GM19372 (cell line): ENCODE measurements around the gene AJM1.

ENCODE experiments used
- ATAC-seq: cut with Tn5 transposase; IDR thresholded peaks from one replicate; pipeline ENCODE4 v1.9.1; 2021; ENCODE audit warnings: mild to moderate bottlenecking, low read depth, moderate library complexity; ENCODE audit not compliant: unreplicated experiment

AJM1 gene

DNA sequence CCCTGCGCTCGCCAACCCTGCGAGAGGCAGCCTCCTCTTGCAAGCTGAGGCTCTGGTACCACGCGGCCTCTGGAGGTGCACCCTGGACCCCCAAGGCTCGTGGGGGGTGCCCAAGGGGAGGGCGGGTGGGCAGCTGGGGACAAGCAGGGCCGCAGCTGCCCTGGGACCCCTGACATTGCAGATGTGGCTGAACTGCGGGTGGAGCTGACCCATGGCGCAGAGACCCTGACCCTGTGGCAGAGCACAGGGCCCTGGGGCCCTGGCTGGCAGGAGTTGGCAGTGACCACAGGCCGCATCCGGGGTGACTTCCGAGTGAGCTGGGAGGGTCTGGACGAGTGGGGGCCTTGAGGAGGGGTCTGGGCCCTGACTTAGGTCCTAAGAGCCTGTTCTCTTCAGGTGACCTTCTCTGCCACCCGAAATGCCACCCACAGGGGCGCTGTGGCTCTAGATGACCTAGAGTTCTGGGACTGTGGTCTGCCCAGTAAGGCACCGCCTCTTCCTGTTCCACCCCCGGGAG is 11.4 kb downstream of the AJM1 start:
- ATAC-seq, result no peak

GRCh38 chr9:136854113-136854841 is 12.0 kb downstream of the AJM1 start:
- ATAC-seq, result no peak

DNA sequence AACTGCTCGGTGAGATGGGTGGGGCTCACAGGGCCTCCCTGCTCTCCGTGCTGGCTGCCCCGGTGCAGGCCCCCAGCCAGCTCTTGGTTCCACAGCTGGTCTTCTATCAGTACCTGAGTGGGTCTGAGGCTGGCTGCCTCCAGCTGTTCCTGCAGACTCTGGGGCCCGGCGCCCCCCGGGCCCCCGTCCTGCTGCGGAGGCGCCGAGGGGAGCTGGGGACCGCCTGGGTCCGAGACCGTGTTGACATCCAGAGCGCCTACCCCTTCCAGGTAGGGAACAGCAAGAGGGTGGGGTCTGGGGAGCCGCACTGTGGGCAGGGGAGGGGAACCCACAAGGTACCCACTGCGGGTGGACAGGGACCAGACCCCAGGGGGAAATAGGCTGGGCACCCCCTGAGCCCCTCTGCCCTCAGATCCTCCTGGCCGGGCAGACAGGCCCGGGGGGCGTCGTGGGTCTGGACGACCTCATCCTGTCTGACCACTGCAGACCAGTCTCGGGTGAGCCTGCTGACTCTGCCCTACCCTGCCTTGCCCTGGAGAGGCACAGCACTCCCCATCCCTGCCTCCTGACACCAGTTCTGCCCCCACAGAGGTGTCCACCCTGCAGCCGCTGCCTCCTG is 12.7 kb downstream of the AJM1 start:
- no peak for ATAC-seq

DNA sequence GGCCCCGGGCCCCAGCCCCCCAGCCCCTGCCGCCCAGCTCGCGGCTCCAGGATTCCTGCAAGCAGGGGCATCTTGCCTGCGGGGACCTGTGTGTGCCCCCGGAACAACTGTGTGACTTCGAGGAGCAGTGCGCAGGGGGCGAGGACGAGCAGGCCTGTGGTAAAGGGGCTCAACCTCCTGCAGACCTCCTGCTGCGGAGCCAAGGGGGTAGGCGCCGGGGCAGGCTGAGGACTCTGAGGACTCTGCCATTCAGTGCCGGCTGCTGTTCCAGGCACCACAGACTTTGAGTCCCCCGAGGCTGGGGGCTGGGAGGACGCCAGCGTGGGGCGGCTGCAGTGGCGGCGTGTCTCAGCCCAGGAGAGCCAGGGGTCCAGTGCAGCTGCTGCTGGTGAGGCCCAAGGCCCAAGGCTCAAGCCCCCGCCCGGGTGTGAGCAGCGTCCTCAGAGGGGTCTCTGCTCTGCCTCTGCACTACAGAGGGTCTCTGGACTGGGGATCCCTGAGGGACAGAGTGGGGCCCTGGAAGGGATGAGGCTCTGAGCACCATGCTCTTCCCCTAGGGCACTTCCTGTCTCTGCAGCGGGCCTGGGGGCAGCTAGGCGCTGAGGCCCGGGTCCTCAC is 13.3 kb downstream of the AJM1 start:
- ATAC-seq, result no peak

GRCh38 chr9:136856079-136856476 is 13.8 kb downstream of the AJM1 start:
- no peak for ATAC-seq

GRCh38 chr9:136856541-136857141 is 14.4 kb downstream of the AJM1 start:
- no peak for ATAC-seq

GRCh38 chr9:136857166-136857565 is 14.9 kb downstream of the AJM1 start:
- no peak for ATAC-seq

- ATAC-seq, result no peak
Measured at GRCh38 chr9:136857581-136858412, 15.5 kb downstream of the AJM1 start.

DNA sequence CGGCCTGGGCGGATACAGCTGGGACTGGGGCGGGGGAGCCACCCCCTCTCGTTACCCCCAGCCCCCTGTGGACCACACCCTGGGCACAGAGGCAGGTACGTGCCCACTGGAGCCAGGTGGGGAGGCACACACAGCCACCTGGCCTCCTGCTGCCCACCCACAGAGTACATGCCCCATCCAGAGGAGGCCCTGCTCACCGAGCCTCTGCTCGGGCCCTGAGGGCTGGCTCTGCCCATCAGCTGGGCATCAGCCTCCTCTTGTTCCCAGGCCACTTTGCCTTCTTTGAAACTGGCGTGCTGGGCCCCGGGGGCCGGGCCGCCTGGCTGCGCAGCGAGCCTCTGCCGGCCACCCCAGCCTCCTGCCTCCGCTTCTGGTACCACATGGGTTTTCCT is 16.2 kb downstream of the AJM1 start:
- no peak for ATAC-seq

DNA sequence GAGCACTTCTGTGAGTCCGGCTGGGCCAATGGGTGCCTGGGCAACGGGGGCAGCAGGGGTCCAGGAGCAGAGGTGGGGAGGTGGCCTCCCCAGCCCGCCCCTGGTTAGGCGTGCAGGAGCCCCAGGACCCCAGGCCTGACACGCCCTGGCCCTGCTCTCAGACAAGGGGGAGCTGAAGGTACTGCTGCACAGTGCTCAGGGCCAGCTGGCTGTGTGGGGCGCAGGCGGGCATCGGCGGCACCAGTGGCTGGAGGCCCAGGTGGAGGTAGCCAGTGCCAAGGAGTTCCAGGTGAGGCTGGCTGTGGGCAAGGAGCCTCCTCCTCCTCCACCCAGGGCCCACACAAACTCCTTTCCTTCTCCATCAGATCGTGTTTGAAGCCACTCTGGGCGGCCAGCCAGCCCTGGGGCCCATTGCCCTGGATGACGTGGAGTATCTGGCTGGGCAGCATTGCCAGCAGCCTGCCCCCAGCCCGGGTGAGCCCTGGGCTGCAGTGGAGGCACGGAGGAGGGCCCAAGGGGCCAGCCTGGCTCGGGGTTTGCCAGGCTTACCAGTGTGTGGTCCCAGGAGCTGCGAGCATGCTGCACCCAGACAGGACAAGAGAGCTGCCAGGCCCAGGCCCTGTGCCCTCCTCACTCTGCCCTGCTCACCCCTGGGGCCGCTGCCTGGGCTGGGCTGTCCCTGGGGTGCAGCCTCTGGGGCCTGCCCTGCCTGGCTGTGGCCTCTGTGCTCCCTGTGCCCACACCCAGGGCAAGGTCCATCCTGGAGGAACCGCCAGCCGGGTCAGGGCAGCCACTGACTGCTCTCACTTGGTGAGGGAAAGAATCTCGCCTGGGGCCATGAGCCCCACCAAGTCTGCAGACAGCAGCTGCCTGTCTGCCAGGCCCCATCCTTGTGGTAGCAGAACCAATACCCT is 16.8 kb downstream of the AJM1 start:
- no peak for ATAC-seq

DNA sequence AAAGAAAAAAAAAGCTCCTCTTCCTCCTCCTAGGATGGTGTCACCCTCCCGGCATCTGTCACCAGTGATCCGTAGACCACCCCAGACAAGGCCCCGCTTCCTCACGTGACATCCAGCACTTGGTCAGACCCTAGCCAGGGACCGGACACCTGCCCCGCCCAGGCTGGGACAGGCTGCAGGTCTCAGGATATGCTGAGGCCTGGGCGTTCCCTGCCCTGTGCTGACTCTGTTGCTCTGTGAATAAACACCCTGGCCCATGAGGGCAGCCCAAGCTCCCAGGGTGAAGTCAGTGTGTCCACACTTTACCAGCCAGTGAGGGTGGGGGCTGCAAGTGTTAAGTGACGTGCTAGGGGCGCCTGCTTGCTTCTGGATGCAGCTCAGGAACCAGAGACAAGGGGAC is 18.3 kb downstream of the AJM1 start:
- no peak for ATAC-seq

DNA sequence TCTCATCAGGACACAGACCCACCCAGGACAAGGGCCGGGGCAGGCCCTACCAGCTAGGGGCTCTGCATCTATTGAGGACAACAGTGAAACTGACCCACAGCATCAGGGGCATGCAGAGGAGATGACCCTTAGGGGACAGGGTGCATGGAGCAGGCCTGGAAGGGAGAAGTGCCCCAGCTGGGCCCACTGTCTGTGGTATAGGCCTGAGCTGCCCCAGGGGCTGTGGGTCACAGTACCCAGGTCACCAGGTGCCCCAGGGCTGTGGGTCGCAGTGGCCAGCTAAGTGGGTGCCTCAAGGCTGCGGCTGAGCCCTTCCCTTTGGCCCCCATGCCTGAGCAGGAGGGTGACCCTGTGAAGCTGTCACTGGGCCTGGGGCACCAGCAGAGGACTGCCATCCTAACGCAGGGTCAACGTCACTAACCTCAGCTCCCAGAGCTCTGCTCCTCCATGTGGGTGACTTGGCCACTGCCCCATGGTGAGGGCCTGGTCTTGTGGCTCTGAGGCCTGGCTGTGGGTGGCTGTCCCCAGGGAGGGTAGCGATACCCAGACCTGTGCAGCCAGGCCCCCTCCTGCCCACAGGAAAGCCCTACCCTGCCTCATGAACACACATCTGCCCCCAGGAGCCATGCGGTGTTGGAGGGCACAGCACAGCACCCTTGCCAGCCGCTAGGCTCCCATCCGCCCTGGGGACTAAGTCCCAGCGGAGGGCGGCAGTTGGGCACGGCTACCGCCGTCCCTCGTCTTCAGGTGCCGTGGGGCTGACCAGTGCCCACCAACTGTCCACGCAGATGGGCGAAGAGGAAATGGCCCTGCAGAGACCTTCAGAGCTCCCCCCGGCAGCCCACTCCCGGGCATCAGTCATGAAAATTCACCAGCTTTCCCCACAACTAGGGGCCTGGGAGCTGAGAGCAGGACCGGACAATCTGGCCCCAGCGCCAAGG is 18.9 kb downstream of the AJM1 start:
- no peak for ATAC-seq

DNA sequence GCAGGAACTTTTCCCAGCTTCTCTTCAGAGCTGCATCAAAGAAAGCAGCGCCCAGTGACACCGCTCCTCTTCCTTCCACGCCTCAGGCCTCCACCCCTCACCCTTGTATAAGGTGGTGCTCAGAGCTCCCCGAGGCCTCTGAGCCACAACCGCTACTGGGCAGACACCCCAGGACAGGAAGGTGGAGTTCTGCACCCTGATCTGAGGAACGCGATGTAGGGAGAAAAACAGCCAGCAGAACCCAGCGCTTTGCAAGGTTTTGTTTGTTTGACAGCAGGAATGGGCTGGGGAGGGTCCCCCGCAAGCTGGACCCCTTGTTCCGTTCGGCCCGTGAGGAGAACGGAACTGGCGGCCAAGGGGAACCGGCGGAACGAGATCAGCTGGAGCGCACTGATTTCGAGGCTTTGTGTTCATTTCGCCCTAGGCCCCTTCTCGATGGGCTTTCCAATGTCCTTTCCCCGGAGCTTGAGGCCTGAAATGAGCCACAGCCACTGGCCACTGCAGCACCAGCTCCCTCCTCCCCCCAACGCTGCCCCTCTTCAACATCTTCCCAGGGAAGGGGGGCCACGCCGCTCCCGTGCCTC is 19.7 kb downstream of the AJM1 start:
- ATAC-seq, result no peak

DNA sequence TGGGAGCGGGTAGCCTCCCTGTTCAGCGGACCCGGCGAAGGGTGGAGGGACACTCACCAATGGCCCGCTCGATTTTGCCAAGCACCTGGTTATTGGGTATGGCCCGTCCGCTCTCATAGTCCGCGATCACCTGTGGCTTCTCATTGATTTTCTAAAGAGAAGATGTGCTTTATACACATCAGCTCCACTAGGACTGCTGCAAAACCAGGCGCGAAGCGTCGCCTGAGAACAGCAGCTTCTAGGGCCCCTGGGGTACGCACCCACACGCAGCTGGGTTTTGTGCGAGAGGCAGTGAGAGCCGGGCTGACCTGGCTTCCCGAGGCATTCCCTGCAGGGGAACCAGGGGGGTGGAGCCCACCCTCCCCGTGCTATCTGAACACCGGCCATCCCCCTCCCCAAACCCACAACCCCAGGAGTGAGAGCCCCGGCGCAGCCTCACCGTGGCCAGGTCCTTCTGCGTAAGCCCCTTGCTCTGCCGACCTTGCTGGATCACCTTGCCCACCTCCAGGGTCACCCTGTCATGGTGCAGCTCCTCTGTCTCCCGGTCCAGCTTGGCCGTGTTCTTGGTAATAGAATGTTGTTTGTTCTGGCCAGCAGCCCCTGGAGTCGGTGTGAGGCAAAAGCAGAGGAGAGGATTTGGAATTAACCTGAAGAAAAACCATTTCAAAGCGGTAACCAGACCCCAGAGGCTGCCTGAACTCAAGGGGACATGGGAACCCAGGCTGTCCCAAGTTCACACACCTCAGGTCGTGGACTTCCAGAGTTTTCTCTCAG is 20.8 kb downstream of the AJM1 start:
- ATAC-seq, result no peak

DNA sequence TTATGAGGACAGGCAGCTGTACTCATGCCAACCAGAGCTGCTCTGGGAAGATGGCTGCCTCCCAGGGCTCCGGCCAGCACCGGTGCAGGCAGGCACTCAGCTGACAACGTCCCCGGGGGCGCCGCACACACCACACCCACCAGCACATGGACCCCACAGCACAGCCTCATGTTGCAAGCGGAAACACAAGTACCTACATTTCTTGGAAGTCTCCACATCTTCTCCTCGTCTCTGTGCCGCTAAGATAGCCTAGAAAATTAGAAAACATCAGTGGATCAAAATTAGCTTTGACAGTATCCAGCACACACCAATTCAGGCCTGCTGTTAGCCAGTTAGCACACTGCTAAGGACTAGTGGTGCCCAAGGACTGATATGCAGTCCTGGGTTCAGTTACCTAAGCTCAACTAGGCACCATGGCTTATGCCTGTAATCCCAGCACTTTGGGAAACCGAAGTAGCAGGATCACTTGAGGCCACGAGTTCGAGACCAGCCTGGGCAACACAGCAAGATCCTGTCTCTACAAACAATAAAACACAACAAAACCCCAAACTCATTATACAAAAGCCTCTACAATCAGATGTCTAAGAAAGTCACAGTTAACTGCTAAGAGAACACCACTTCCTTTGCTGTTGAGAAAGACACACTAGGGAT is 21.5 kb downstream of the AJM1 start:
- ATAC-seq, result no peak

GRCh38 chr9:136865041-136865767 is 22.9 kb downstream of the AJM1 start:
- ATAC-seq, result no peak
